GM13977 (cell line): ENCODE data around the gene BRD8.

Experiments
- DNase-seq: peaks from one replicate; pipeline ENCODE4 v3.0.0; 2012; ENCODE audit warnings: low spot score
- CTCF ChIP-seq: IDR thresholded peaks from 2 replicates; pipeline ENCODE4 v1.5.1; 2012; ENCODE audit warnings: mild to moderate bottlenecking, control low read depth; ENCODE audit not compliant: insufficient read depth; ENCODE audit errors: extremely low read depth, missing control alignments
- in situ Hi-C: fragments of 300-500 bp; cut with MboI; formaldehyde crosslinking; loops from one replicate; pipeline ENCODE4 v1.12.0; 2022; ENCODE audit warnings: low sequenced_read_pairs, low pct_unique_long_range_greater_than_20kb, mixed read lengths, inconsistent platforms; ENCODE audit not compliant: unreplicated experiment

Gene BRD8

GRCh38 chr5:138096363-138096762 is 82.1 kb downstream of the BRD8 start:
- no peak for DNase-seq
- in situ Hi-C loops: no loop called here

GRCh38 chr5:138095100-138095907 is 83.1 kb downstream of the BRD8 start:
- no peak for TF ChIP-seq CTCF
- in situ Hi-C loops: no loop called here
- no peak for DNase-seq

More at GRCh38 chr5:138096363-138096762, 82.1 kb downstream of the BRD8 start:
- TF ChIP-seq CTCF: no peak

GRCh38 chr5:138093036-138093435 is 85.4 kb downstream of the BRD8 start:
- no peak for DNase-seq
- in situ Hi-C loops: no loop called here
- no peak for TF ChIP-seq CTCF

GRCh38 chr5:138092301-138092700 is 86.1 kb downstream of the BRD8 start:
- TF ChIP-seq CTCF: no peak
- DNase-seq: no peak
- in situ Hi-C loops: no loop called here

GRCh38 chr5:138091685-138092084 is 86.7 kb downstream of the BRD8 start:
- TF ChIP-seq CTCF: no peak
- DNase-seq: no peak
- in situ Hi-C loops: no loop called here
